Measurements from ENCODE around the gene BBOX1. TPM values are rescaled to one million over a fixed set of nuclear protein-coding genes. Genes with fewer than 3 reads are reported as not detected.

BBOX1 gene
- total RNA-seq, 1 experiment from 2014 or later = not detected

DNA sequence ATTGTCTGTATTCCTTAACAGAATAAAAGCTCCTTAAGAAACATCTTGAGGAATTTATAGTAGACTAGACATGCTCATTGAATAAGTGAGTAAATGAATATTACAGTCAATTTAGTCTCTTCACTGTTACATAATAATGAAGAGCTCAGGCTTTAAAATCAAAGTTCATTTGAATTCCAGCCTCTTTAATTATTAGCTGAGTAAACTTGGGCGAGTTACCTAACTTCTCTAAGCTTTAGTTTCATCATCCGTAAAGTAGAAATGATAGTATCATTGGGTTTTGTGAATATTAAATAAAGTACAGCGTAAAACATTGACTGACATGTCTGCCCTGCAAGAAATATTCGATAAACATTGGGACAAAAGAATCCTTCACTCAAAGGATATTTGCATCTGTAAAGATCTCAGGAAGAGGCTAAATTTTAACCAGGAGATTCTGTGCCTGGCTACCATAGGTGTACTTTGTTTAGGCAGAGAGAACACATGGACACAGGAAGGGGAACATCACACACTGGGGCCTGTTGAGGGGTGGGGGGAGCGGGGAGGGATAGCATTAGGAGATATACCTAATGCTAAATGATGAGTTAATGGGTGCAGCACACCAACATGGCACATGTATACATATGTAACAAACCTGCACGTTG lies 15.2 kb upstream of the BBOX1 start:
- DNase-seq (ENCODE audit: low spot score) = no peak

DNA sequence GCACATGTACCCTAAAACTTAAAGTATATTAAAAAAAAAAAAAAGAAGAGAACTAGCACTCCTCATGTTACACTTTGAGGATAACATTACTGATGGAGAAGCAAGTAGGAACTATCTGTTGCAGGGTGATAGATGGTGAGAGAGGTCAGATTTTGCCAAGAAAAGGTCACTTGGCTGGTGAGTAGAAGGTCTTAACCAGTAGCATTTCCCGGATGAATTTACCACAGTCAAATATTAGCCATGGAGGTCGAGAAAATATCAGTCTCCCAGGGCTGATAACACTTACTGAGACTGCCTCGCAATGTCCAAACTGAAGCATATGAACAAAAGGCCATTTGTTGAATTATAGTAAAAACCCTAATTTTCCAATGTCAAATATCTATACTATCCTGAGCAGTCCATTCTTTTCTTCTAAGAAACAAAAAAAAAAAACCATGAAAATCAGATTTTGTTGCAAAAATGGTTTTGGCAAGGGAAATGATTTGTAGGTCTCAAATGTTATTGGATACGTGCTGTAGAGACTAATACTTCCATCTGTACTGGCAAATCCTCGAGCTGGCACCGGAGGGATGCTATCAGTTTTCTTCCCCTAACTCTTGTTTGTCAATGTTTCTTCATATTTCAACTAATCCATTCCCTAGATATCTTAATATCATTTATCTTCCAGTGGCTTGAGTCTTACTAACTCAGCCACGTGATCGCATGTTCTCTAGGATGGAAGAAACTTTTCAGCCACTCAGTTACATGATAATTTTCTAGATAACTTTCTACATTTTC lies 14.5 kb upstream of the BBOX1 start:
- no peak for DNase-seq (ENCODE audit: low spot score)

GRCh38 chr11:27028561-27028965 lies 12.1 kb upstream of the BBOX1 start:
- DNase-seq (ENCODE audit: low spot score) = no peak

DNA sequence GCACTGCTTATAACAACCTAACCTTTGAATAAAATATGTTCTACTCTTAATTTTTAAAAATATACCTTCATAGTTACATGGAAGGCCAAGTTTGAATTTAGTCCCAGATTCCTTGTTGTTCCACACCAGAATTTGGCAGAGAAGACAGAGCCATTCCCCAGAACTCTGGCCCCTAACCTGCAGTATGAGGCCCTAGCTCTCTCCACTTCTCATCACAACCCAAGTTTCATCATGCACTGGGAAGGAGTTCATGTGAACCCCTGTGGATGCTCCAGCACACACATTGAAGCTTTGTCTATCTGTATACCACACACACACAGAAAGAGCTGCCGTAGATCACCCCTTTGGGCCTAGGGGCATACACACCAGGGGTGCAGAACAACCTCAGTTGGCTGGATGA lies 10.6 kb upstream of the BBOX1 start:
- DNase-seq (ENCODE audit: low spot score) = no peak

GRCh38 chr11:27031754-27032153 lies 8.9 kb upstream of the BBOX1 start:
- DNase-seq (ENCODE audit: low spot score) = no peak

DNA sequence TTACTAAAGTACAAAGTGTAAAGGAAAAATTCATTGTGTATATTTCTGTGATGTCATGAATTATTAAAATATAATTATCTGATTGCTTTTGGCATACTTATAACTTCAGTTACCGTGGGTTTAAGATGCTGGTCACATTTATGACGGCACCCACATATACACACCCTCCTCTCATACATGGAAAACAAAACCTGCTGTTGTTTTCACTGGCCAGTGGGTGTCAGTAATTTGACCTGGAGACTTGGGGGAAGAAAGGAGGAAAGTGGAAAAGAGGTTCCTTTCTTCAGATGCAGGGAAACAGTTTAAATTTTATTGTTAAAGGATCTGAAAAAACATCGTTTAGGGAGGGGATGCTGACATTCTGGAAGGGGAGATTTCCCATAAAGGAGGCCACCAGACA lies 742 bp upstream of the BBOX1 start:
- no peak for DNase-seq (ENCODE audit: low spot score)

GRCh38 chr11:27041141-27041899 lies 705 bp downstream of the BBOX1 start:
- DNase-seq (ENCODE audit: low spot score) = no peak

GRCh38 chr11:27046956-27047355 lies 6.3 kb downstream of the BBOX1 start:
- DNase-seq (ENCODE audit: low spot score) = no peak

GRCh38 chr11:27052668-27053067 lies 12.1 kb downstream of the BBOX1 start:
- no peak for DNase-seq (ENCODE audit: low spot score)

- DNase-seq (ENCODE audit: low spot score) = peak; percentile 96
These were observed 14.6 kb downstream of the BBOX1 start for GRCh38 chr11:27055065-27055682.

DNA sequence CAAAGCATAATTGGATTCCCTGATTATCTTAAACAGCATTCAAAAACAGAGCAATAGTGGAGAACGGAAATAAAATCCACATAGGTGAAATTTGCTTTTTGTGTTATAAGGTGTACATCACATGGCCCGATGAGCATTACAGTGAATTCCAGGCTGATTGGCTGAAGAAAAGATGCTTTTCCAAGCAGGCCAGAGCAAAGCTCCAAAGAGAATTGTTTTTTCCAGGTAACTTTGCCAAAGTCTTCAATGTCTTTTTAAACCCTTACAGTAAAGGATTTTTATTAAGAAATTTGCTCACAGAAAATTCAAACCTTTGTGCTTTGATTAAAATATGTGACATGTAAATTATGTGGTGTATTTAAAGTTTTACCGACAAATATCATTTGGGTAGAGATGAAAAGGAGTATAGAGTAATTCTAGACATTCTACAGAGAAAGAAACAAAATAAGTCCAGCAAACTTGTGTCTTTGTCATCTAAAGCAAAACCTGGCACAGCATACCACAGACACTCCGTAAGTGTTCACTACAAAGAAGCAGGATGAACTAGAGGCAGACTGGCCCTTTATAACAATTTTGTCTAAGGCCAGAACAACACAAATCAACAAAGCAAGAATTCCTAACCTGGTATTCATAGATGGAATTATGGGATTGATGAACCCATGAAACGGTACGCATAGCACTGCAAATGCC lies 16.6 kb downstream of the BBOX1 start:
- DNase-seq (ENCODE audit: low spot score) = no peak

DNA sequence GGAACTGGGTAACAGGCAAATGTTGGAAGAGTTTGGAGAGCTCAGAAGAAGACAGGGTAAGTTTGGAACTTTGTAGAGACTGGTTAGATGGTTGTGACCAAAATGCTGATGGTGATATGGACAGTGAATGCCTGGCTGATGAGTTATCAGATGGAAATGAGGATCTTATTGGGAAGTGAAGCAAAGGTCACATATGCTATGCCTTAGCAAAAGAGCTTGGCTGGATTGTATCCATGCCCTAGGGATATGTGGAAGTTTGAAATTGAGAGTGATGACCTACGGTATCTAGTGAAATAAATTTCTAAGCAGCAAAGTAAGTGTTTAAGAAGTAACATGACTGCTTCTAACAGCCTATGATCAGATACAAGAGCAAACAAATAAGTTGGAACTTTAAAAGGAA lies 17.8 kb downstream of the BBOX1 start:
- no peak for DNase-seq (ENCODE audit: low spot score)

DNA sequence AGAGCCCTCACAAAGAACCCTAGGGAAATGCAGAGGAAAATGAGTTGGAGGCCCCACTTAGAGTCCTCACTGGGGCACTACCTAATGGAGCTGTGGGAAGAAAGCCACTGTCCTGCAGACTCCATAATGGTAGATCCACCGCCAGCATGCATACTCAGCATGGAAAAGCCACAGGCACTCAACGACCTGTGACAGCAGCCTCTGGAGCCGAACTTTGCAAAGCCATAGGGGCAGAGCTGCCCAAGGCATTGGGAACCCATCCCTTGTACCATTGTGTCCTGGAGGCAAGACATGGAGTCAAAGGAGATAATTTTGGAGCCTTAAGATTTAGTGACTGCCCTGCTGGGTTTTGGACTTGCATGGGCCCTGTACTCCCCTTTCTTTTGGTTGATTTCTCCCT lies 18.8 kb downstream of the BBOX1 start:
- DNase-seq (ENCODE audit: low spot score) = no peak

- DNase-seq (ENCODE audit: low spot score) = no peak
These were observed 20.3 kb downstream of the BBOX1 start for GRCh38 chr11:27060816-27061460.

DNA sequence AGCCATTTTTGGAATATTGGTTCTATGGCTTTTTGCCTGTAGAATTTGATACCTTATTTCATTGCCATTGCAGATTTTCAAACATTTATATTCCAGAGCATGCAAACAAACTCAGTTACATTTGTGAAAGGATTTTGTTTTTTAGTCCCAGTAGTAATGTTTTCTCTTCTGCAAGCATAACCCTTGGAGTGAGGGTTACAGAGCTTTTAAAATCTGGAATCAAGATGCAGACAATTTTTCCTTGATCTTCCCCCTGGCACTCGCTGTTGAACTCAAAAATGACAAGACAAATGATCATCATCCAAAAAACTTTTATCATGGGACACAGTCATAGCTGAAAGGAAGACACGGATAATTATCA lies 20.8 kb downstream of the BBOX1 start:
- DNase-seq (ENCODE audit: low spot score) = no peak

DNA sequence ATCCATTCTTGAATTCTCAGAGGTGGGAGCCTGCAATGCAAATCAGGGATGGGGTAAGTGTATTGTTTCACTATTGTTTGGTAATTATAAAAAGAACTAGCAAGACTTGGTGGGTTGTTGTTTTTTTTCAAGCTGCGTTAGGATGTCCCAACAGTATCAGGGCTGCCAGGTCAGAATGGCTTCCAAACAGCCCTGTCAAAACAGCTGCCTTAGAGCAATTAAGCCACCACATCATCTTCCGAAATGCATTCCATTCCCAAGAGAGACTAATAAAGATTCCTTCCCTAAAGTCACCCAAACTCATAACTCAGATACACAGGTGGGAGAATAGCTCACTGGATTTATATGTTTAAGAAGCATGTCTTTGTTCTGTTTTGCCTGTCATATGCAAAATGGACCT lies 23.5 kb downstream of the BBOX1 start:
- DNase-seq (ENCODE audit: low spot score) = no peak

DNA sequence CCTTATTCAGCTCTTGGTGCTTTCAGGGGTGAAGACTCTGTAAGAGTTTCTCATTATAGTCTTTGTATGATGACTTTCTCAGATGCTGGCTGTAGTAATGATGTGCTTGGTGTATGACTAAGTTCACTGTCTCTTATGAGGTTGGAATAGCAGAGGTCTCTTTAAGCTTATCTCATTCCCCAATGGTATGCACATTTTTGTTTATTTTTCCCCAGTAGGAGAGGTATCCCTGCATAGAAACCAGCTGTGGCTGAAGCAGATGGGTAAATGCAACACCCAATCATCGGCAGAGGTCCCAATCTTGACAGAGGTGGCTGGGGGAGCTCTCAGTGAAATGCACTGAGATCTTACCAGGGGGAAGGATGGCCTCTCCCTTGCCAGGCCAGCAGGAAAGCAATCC lies 34.6 kb downstream of the BBOX1 start:
- DNase-seq (ENCODE audit: low spot score) = no peak

DNA sequence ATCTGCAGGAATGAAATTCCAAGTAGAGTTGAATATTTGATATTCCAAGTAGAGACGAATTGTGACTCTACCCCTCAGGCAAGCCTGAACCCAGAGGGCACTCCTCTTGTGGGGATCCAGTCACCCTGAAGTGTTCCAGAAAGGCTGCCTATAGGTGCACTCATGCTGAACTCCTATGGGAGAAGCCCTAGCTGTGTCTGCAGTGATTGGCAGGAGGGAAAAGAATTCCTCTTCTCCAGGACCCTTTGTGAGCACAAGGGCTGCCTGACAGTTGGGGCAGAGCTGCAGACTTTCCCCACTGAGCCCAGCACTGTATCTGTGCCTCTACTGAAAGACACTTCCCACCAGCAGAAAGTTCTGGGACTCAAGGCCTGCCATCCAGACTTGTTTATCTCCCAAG lies 35.0 kb downstream of the BBOX1 start:
- no peak for DNase-seq (ENCODE audit: low spot score)

GRCh38 chr11:27076121-27076589 lies 35.5 kb downstream of the BBOX1 start:
- DNase-seq (ENCODE audit: low spot score) = no peak

- DNase-seq (ENCODE audit: low spot score) = no peak
These were observed 40.4 kb downstream of the BBOX1 start for GRCh38 chr11:27081056-27081455.

DNA sequence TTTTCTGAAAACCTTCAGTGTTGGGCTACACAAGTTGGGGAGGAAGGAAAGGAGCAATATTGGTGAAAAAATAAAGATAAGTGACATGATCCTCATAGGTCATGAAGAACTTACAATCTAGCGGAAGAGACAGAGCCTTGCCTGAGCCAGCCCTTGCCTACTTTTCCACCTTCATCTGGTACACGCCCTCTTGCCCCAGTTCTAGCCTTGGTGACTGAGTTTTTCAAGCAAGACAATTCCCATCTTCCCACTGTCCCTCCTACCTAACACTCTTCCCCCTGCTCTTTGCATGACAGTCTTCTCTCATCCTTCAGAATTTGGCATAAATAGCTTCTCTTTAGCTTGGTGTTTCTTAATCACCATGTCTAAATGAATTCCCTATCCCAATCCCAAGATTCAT lies 42.6 kb downstream of the BBOX1 start:
- DNase-seq (ENCODE audit: low spot score) = no peak

Data from HT-29 (cell line).